Measurements from ENCODE around the gene GNAS-AS1.
A peak's percentile ranks its signal among the peaks of the same experiment; 100 is the strongest.

Gene GNAS-AS1

GRCh38 chr20:58850693-58851174, at the start of gene GNAS-AS1:
TSS of gene GNAS-AS1 (minus strand) at chr20:58850902.
- DNase-seq: no peak

- DNase-seq: no peak
These were observed 49.7 kb upstream of the GNAS-AS1 start for GRCh38 chr20:58900397-58900796.

GRCh38 chr20:58899512-58899911, 48.8 kb upstream of the GNAS-AS1 start:
- DNase-seq: no peak

DNA sequence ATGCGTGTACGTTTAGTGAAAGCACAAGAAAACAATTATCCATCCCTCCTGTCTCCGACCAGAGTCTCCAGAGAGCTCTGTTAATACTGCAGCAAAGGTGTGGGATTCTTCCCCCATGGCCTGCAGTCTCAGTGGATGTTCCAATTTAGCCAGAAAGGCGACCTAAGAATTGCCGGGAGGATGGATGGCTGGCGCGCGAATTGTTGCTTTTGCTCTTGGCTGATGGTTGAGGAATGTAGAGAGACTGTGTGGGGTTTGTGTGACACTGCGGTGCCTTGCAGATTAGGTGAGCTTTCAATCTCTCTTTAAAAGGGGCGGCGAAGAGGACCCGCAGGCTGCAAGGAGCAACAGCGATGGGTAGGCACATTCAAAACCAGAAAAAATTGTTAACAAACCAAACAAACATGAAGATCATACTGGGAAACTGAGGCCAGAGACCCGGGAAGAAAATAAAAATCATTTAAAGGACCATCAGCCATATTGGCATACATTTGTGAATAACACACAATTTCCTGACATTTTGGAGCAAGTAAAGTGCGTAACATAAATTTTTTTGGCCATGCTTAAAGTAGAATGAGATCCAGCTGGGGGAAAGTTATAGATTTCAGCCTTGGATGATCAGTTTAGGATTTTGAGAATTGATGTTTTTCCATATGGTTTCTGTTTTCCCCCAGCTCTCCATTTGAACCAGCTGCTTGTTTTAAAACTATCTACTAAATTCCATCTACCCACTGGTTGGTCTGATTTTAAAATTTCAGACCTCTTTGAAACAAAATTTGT, 48.1 kb upstream of the GNAS-AS1 start:
- DNase-seq: no peak

DNA sequence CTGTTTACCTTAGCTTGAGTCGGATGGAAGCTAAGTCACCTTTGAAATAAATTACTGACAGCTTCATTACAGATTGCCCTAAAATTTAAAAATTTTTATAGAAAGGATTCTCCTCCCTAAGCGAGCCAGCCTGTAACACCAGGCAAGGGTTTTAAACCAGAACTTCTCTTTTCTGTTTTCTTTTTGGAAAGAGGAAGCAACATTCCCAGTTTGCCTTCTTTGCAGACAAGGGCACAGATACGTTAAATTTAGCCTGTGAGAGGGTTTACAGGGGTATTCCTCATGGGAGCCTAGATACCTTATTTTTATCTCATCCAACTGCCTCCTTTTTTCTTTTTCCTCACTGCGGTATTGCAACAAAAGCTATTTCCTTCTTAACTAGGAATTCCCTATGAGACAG, 46.8 kb upstream of the GNAS-AS1 start:
- DNase-seq: no peak

GRCh38 chr20:58896820-58897219, 46.1 kb upstream of the GNAS-AS1 start:
- DNase-seq: no peak

GRCh38 chr20:58895448-58896180, 44.9 kb upstream of the GNAS-AS1 start:
- DNase-seq: no peak

DNA sequence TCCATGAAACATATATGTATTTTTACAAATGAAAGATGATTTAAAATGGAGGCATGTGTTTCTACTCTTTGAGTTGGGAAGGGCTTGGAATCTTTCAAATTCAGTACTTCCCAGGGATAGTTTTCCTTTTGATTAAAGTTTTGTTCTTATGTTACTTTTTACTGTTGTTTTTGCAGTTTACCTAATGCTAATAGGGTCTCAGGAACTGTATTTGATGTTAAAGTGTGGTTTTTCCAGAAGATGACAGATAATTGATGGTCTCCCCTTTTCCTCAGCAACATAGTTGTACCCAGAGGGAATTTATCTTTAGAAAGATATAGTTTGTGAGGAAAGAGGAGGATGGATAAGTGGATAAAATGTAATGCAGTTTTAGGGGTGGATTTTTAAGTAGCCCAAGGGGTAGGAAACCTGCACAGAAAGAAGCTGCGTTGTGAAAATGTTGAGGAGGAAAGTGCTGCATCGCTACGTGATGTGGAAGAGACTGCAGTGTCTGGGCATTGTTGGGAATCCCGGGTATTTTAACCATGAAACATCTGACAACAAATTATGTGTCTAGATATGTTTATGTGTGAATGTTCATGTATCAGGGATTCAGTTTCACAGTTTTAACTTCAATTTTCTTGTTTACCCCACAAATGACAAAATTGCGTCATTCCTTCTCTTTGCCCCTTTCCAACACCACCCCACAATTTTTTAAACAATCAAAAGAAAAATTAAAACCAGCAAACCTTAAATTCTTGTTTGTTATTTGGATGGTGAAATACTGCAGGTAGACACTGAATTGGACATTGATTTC, 44.1 kb upstream of the GNAS-AS1 start:
- no peak for DNase-seq

DNA sequence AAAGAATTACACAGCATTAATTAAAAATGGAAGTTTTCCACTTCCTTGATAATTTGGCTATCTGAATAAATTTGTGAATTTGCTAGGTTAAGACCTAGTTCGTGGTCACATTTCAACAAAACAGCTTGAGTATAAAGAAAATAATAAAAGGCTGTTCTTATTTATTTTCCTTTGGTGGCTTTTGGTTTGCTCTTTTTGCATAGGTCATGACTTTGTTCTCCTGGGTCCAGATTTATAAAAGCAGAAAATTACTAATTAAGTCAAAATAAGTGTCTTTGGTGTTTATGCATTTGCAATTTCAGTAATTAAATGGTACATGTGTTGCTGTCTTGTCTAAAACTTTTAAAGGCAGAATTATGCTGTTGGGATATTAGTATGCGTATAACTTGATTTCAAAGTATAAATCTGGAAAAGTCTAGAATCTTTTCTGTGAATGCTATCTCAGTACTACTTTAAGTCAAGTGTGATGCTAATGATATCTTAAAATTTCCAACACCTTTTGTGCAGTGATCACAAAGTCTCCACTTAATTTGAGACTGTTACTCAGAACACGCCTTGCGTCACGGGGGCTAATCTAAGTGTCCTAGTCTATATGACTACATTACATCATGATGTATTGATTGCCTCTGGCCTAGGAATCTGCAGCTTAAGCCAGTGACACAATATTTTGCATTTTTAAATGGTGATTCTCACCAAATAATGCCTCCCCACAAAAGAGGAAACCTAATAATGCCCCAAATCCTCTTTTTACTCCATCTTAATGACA, 42.8 kb upstream of the GNAS-AS1 start:
- no peak for DNase-seq

GRCh38 chr20:58892932-58893224, 42.2 kb upstream of the GNAS-AS1 start:
- DNase-seq: no peak

- DNase-seq: peak; percentile 45
These were observed 41.6 kb upstream of the GNAS-AS1 start for GRCh38 chr20:58892141-58892931.

DNA sequence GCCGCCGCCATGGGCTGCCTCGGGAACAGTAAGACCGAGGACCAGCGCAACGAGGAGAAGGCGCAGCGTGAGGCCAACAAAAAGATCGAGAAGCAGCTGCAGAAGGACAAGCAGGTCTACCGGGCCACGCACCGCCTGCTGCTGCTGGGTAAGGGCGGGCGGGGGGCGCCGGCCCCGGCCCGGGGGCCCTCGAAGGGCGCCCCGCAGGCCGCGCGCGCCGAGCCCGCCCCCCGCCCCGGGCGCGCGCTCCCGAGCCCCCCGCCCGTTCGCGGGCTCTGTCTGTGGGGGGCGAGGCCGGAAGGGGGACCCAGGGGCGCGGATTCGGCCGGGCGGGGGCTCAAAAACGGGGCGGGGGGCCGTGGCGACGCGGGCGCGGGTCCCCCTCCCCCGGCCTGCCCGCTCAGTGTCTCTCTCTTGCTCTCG, 41.0 kb upstream of the GNAS-AS1 start:
- no peak for DNase-seq

DNA sequence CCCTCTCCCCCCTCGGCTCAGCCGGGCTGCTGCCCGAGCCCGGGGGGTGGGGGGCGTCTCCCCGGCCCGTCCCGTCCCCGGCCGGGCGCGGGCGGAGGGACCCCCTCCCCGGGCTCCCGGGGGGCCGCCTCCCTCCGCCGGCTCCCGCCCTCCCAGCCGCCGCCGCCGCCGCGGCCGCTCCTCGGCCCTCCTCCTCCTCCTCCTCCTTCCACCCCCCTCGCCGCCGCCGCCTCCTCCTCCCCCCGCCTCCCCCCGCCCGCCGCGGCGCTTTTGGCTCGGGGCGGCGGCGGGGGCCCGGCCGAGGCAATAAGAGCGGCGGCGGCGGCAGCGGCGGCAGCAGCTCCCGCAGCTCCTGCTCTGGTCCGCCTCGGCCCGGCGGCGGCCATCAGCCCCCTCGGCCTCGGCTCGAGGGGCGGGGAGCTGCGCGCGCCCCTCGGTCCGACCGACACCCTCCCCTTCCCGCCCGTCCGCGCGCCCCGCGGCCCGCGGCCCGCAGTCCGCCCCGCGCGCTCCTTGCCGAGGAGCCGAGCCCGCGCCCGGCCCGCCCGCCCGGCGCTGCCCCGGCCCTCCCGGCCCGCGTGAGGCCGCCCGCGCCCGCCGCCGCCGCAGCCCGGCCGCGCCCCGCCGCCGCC, 40.5 kb upstream of the GNAS-AS1 start:
- no peak for DNase-seq

GRCh38 chr20:58890518-58891085, 39.9 kb upstream of the GNAS-AS1 start:
- DNase-seq: peak; percentile 47

GRCh38 chr20:58889798-58890517, 39.3 kb upstream of the GNAS-AS1 start:
- DNase-seq: no peak

GRCh38 chr20:58889334-58889760, 38.6 kb upstream of the GNAS-AS1 start:
- DNase-seq: no peak

- DNase-seq: peak; percentile 43
These were observed 38.0 kb upstream of the GNAS-AS1 start for GRCh38 chr20:58888521-58889333.

DNA sequence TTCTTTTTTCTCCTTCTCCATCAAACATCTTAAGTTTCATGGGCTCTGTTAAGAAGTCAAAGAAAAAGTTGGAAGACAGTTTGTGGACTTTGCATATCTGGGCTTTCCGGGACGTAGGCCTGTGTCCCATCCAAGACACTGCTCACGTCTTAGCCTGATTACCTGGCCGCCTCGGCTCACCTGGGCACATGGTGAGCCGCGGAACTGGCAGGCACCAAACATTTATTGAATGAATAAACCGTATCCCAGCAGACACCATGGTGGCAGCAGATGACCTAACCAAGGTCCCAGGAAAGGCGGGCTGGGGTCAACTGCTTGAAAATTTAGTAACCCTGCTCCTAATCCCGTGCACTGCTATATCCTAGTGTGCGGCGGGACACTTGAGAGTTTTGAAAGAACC, 37.4 kb upstream of the GNAS-AS1 start:
- no peak for DNase-seq

DNA sequence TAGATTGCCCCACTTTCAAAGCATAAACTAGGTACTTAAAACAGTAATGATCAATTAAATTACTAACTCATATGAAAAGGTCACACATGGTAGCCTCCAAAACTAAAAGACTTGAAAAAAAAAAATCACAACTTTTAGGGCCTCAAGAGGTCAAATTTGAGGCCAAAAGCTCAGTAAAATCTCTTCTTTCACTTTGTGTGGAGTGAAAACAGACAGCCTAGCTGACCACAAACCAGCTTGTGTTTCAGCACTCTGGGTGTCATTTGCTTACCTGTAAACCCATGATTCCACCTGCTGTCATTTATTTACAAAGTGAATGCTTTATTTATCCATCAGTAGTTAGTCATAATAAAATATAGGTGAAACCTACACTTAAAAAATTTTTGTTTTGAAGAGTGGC, 35.8 kb upstream of the GNAS-AS1 start:
- DNase-seq: no peak

Data from NCI-H1417 treated with DMSO at 0.1 percent for 48 hours (cell line).